Measurements from ENCODE around the gene BST1. TPM values are rescaled to one million over a fixed set of nuclear protein-coding genes. Genes with fewer than 3 reads are reported as not detected.
A peak's percentile ranks its signal among the peaks of the same experiment; 100 is the strongest.

BST1 gene
- total RNA-seq, 1 experiment from 2014 or later = 1.1 TPM

DNA sequence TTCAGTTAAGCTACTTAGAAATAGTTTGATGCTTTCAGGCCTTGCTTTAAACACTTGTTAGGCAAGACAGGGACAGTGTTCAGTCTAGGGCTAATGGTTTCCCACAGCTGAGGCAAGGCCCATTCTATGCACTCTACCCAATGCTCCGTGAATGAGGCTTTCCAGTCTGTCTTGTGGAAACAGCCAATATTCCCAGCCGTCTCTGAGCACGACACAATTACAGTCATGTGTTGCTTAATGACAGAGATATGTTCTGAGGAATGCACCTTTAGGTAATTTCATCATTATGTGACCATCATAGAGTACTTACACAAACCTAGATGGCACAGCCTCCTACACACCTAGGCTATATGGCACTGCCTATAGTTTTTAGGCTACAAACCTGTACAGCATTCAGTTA lies 30.8 kb upstream of the BST1 start:
- POLR2A ChIA-PET = interaction anchor here (0.7 to 4.1 kb wide), 7 partner anchors 8 to 185 kb away, joined by 3 to 36 read pairs (median 7); partner anchors contain the start of genes FAM200B and FBXL5
- Mint-ChIP-seq H3K36me3 (ENCODE audit: insufficient read depth, unreplicated experiment) (peaks cover 12% of the 10 kb centered on the region), H3K4me1 (ENCODE audit: insufficient read depth, unreplicated experiment) (peaks cover 19% of the 10 kb centered on the region), H3K27me3 (ENCODE audit: insufficient read depth, unreplicated experiment) (no peaks in the 10 kb centered on the region), H3K4me3 (ENCODE audit: unreplicated experiment) (no peak overlapping the region), H3K27ac (ENCODE audit: low read depth, unreplicated experiment) (peak overlapping the region; percentile 57), H3K9me3 (ENCODE audit: unreplicated experiment) (no peaks in the 10 kb centered on the region)
- BruUV-seq (replicated peaks) = no TSS peak
- CTCF ChIA-PET = interaction anchor here (1.1 to 2.7 kb wide), 2 partner anchors 12 to 193 kb away, joined by 3 to 10 read pairs; no protein-coding TSS in a partner anchor
- no peak for DNase-seq (ENCODE audit: unreplicated experiment)
- TF ChIP-seq, protein P1, sequence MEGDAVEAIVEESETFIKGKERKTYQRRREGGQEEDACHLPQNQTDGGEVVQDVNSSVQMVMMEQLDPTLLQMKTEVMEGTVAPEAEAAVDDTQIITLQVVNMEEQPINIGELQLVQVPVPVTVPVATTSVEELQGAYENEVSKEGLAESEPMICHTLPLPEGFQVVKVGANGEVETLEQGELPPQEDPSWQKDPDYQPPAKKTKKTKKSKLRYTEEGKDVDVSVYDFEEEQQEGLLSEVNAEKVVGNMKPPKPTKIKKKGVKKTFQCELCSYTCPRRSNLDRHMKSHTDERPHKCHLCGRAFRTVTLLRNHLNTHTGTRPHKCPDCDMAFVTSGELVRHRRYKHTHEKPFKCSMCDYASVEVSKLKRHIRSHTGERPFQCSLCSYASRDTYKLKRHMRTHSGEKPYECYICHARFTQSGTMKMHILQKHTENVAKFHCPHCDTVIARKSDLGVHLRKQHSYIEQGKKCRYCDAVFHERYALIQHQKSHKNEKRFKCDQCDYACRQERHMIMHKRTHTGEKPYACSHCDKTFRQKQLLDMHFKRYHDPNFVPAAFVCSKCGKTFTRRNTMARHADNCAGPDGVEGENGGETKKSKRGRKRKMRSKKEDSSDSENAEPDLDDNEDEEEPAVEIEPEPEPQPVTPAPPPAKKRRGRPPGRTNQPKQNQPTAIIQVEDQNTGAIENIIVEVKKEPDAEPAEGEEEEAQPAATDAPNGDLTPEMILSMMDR (IDR thresholded peaks at IDR 0.05; ENCODE audit: unreplicated experiment) = no peak
- intact Hi-C loops (cut with micrococcal nuclease) = no loop called here

DNA sequence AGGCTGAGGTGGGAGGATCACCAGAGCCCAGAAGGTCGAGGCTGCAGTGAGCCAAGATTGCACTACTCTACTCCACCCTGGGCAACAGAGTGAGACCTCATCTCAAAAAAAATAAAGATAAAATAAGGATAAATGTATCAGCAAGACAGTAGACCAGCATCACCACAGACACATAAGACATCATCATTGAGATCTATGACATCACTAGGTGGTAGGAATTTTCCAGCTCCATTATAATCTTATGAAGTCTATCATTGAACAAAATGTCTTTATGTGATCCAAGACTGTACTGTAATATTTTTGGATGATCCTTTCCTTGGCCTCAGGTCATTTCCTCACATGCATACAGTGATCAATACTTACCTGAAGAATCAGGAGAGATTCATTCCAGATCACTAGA lies 29.5 kb upstream of the BST1 start:
- ChIA-PET POLR2A (interaction anchor here (1.0 to 10.6 kb wide), 8 partner anchors 7 to 19 kb away, joined by 3 to 184 read pairs (median 6); partner anchors contain the start of genes FAM200B and FBXL5), CTCF (interaction anchor here (0.6 to 2.7 kb wide), 7 partner anchors 13 to 639 kb away, joined by 3 to 10 read pairs (median 3); no protein-coding TSS in a partner anchor)
- H3K9me3 Mint-ChIP-seq (ENCODE audit: unreplicated experiment) = no peaks in the 10 kb centered on the region
- BruUV-seq (replicated peaks) = no TSS peak
- intact Hi-C loops (cut with micrococcal nuclease) = no loop called here
- H3K27me3 Mint-ChIP-seq (ENCODE audit: insufficient read depth, unreplicated experiment) = no peaks in the 10 kb centered on the region
- peaks cover 6% of the 10 kb centered on the region for H3K36me3 Mint-ChIP-seq (ENCODE audit: insufficient read depth, unreplicated experiment)
- no peak for DNase-seq (ENCODE audit: unreplicated experiment)
- H3K4me3 Mint-ChIP-seq (ENCODE audit: unreplicated experiment) = no peak overlapping the region
- H3K27ac Mint-ChIP-seq (ENCODE audit: low read depth, unreplicated experiment) = no peak overlapping the region
- peaks cover 28% of the 10 kb centered on the region for H3K4me1 Mint-ChIP-seq (ENCODE audit: insufficient read depth, unreplicated experiment)
- TF ChIP-seq, protein P1 (IDR thresholded peaks at IDR 0.05; ENCODE audit: unreplicated experiment) = no peak

DNA sequence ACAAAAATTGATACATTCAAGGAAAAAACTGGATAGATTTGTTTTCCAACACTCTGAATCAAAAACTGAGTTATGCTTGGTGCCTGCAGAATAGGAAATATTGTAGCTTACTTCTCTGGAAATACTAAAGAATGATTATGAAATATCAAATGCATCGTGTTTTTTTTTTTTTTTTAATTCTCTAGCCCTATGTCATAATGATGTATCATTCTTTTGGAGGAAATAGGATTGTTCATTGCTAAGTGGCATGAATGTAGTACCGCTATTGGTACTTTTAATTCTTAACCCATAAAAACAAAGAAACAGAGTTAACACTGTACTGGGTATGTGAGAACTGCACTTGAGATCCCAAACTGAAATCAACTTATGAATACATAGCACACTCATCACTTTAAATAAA lies 28.8 kb upstream of the BST1 start:
- no TSS peak for BruUV-seq (replicated peaks)
- POLR2A ChIA-PET = interaction anchor here (0.6 to 10.6 kb wide), 4 partner anchors 11 to 297 kb away, joined by 3 to 184 read pairs (median 4); partner anchors contain the start of gene FBXL5
- TF ChIP-seq, protein P1 (IDR thresholded peaks at IDR 0.05; ENCODE audit: unreplicated experiment) = no peak
- Mint-ChIP-seq H3K4me3 (ENCODE audit: unreplicated experiment) (no peak overlapping the region), H3K36me3 (ENCODE audit: insufficient read depth, unreplicated experiment) (peaks cover 6% of the 10 kb centered on the region), H3K27me3 (ENCODE audit: insufficient read depth, unreplicated experiment) (no peaks in the 10 kb centered on the region), H3K27ac (ENCODE audit: low read depth, unreplicated experiment) (no peak overlapping the region), H3K4me1 (ENCODE audit: insufficient read depth, unreplicated experiment) (peaks cover 29% of the 10 kb centered on the region), H3K9me3 (ENCODE audit: unreplicated experiment) (no peaks in the 10 kb centered on the region)
- intact Hi-C loops (cut with micrococcal nuclease) = no loop called here
- CTCF ChIA-PET = interaction anchor here (0.6 to 1.4 kb wide), 3 partner anchors 17 to 593 kb away, joined by 3 to 7 read pairs (median 4); no protein-coding TSS in a partner anchor
- no peak for DNase-seq (ENCODE audit: unreplicated experiment)

DNA sequence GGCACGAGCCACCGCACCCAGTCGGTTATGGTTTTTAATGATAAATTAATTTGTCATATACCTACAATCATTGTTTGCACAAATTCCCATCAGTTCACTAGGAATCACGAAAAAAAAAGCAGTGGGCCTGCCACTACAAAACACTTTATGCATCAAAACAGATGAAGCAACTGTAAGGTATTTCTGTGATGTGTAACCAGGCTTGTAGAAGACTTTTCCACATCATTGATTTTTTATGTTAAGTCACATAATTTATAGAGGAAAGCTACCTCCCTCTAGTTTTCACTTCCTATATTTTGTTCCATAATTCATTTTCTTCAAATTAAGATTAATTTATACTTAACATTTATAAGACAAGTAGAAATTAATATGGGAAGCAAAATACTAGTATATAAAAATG lies 27.9 kb upstream of the BST1 start:
- H3K4me1 Mint-ChIP-seq (ENCODE audit: insufficient read depth, unreplicated experiment) = peaks cover 34% of the 10 kb centered on the region

More for the DNA sequence above, 27.9 kb upstream of the BST1 start:
- H3K36me3 Mint-ChIP-seq (ENCODE audit: insufficient read depth, unreplicated experiment) = peaks cover 6% of the 10 kb centered on the region
- intact Hi-C loops (cut with micrococcal nuclease) = no loop called here
- TF ChIP-seq, protein P1 (IDR thresholded peaks at IDR 0.05; ENCODE audit: unreplicated experiment) = no peak
- H3K9me3 Mint-ChIP-seq (ENCODE audit: unreplicated experiment) = no peaks in the 10 kb centered on the region
- H3K27ac Mint-ChIP-seq (ENCODE audit: low read depth, unreplicated experiment) = no peak overlapping the region
- no peak overlapping the region for H3K4me3 Mint-ChIP-seq (ENCODE audit: unreplicated experiment)
- H3K27me3 Mint-ChIP-seq (ENCODE audit: insufficient read depth, unreplicated experiment) = no peaks in the 10 kb centered on the region
- POLR2A ChIA-PET = interaction anchor here (1.5 to 11.9 kb wide), 4 partner anchors 9 to 195 kb away, joined by 5 to 410 read pairs (median 94); partner anchors contain the start of gene FBXL5
- BruUV-seq (replicated peaks) = no TSS peak
- CTCF ChIA-PET = interaction anchor here (0.6 to 0.7 kb wide), 3 partner anchors 11 to 341 kb away, joined by 3 read pairs; no protein-coding TSS in a partner anchor
- DNase-seq (ENCODE audit: unreplicated experiment) = no peak
